Measurements from ENCODE around the gene MYH9. TPM values are rescaled to one million over a fixed set of nuclear protein-coding genes. Genes with fewer than 3 reads are reported as not detected.

The MYH9 gene
- total and polyA plus RNA-seq, 4 donors = 170 to 1,890 (median 1,068) TPM

GRCh38 chr22:36285545-36285944 is 102.2 kb downstream of the MYH9 start:
- H3K4me1 ChIP-seq (ENCODE audit: control insufficient read depth in 1 of 2, insufficient read depth in 2 of 2, low read length in 2 of 2) = no peaks in the 10 kb centered on the region
- intact Hi-C loops (cut with DNase I) = no loop called here
- peaks cover 11 to 39% of the 10 kb centered on the region in 2 donors for H3K36me3 ChIP-seq (ENCODE audit: control insufficient read depth in 1 of 2, insufficient read depth in 2 of 2, low read length in 1 of 2)
- ATAC-seq (ENCODE audit: low FRiP score) = no peak
- H3K4me3 ChIP-seq (ENCODE audit: low read length in 2 of 2) = no peak overlapping the region
- WGBS, 2 donors = 69 to 71% methylated on average over 21 of the region's 21 CpGs
- peak in 1 of 2 donors; percentile 47 for DNase-seq
- H3K9me3 ChIP-seq (ENCODE audit: control insufficient read depth, low read length) = no peaks in the 10 kb centered on the region
- no peak overlapping the region for H3K27ac ChIP-seq (ENCODE audit: low read depth in 1 of 2, low read length in 2 of 2)
- no peaks in the 10 kb centered on the region for H3K27me3 ChIP-seq (ENCODE audit: control insufficient read depth in 1 of 2, insufficient read depth in 2 of 2, low read length in 1 of 2)

GRCh38 chr22:36285017-36285416 is 102.8 kb downstream of the MYH9 start:
- Histone ChIP-seq H3K4me1 (ENCODE audit: control insufficient read depth in 1 of 2, insufficient read depth in 2 of 2, low read length in 2 of 2) (no peaks in the 10 kb centered on the region), H3K36me3 (ENCODE audit: control insufficient read depth in 1 of 2, insufficient read depth in 2 of 2, low read length in 1 of 2) (peaks cover 11 to 39% of the 10 kb centered on the region in 2 donors), H3K27ac (ENCODE audit: low read depth in 1 of 2, low read length in 2 of 2) (peak overlapping the region in 1 of 2 donors; percentile 14), H3K9me3 (ENCODE audit: control insufficient read depth, low read length) (no peaks in the 10 kb centered on the region), H3K4me3 (ENCODE audit: low read length in 2 of 2) (no peak overlapping the region), H3K27me3 (ENCODE audit: control insufficient read depth in 1 of 2, insufficient read depth in 2 of 2, low read length in 1 of 2) (no peaks in the 10 kb centered on the region)
- intact Hi-C loops (cut with DNase I) = no loop called here
- ATAC-seq (ENCODE audit: low FRiP score) = no peak
- WGBS, 2 donors = 78 to 81% methylated on average over 12 of the region's 12 CpGs
- DNase-seq = no peak

GRCh38 chr22:36284171-36284571 is 103.6 kb downstream of the MYH9 start:
- ATAC-seq (ENCODE audit: low FRiP score) = no peak
- no peak for DNase-seq
- no peak overlapping the region for H3K27ac ChIP-seq (ENCODE audit: low read depth in 1 of 2, low read length in 2 of 2)
- no peaks in the 10 kb centered on the region for H3K9me3 ChIP-seq (ENCODE audit: control insufficient read depth, low read length)
- H3K36me3 ChIP-seq (ENCODE audit: control insufficient read depth in 1 of 2, insufficient read depth in 2 of 2, low read length in 1 of 2) = peaks cover 11 to 36% of the 10 kb centered on the region in 2 donors
- intact Hi-C loops (cut with DNase I) = no loop called here
- no peaks in the 10 kb centered on the region for H3K4me1 ChIP-seq (ENCODE audit: control insufficient read depth in 1 of 2, insufficient read depth in 2 of 2, low read length in 2 of 2)
- H3K4me3 ChIP-seq (ENCODE audit: low read length in 2 of 2) = no peak overlapping the region
- 86% methylated on average over 23 to 24 of the region's 24 CpGs for WGBS, 2 donors
- no peaks in the 10 kb centered on the region for H3K27me3 ChIP-seq (ENCODE audit: control insufficient read depth in 1 of 2, insufficient read depth in 2 of 2, low read length in 1 of 2)

GRCh38 chr22:36282328-36282831 is 105.4 kb downstream of the MYH9 start:
- no peaks in the 10 kb centered on the region for H3K27me3 ChIP-seq (ENCODE audit: control insufficient read depth in 1 of 2, insufficient read depth in 2 of 2, low read length in 1 of 2)
- no peak for ATAC-seq (ENCODE audit: low FRiP score)
- intact Hi-C loops (cut with DNase I) = no loop called here
- no peak overlapping the region for H3K27ac ChIP-seq (ENCODE audit: low read depth in 1 of 2, low read length in 2 of 2)
- DNase-seq = no peak
- H3K4me1 ChIP-seq (ENCODE audit: control insufficient read depth in 1 of 2, insufficient read depth in 2 of 2, low read length in 2 of 2) = no peaks in the 10 kb centered on the region
- no peaks in the 10 kb centered on the region for H3K9me3 ChIP-seq (ENCODE audit: control insufficient read depth, low read length)
- H3K4me3 ChIP-seq (ENCODE audit: low read length in 2 of 2) = no peak overlapping the region
- 68 to 77% methylated on average over 24 of the region's 24 CpGs for WGBS, 2 donors
- H3K36me3 ChIP-seq (ENCODE audit: control insufficient read depth in 1 of 2, insufficient read depth in 2 of 2, low read length in 1 of 2) = peaks cover 7 to 27% of the 10 kb centered on the region in 2 donors

GRCh38 chr22:36281781-36282327 is 105.9 kb downstream of the MYH9 start:
- H3K4me3 ChIP-seq (ENCODE audit: low read length in 2 of 2) = no peak overlapping the region
- no peak overlapping the region for H3K27ac ChIP-seq (ENCODE audit: low read depth in 1 of 2, low read length in 2 of 2)
- 48 to 67% methylated on average over 14 of the region's 14 CpGs for WGBS, 2 donors
- intact Hi-C loops (cut with DNase I) = no loop called here
- H3K4me1 ChIP-seq (ENCODE audit: control insufficient read depth in 1 of 2, insufficient read depth in 2 of 2, low read length in 2 of 2) = no peaks in the 10 kb centered on the region
- DNase-seq (peak; percentile 48 to 62), ATAC-seq (ENCODE audit: low FRiP score) (no peak)
- no peaks in the 10 kb centered on the region for H3K9me3 ChIP-seq (ENCODE audit: control insufficient read depth, low read length)
- no peaks in the 10 kb centered on the region for H3K27me3 ChIP-seq (ENCODE audit: control insufficient read depth in 1 of 2, insufficient read depth in 2 of 2, low read length in 1 of 2)
- H3K36me3 ChIP-seq (ENCODE audit: control insufficient read depth in 1 of 2, insufficient read depth in 2 of 2, low read length in 1 of 2) = peaks cover 7 to 25% of the 10 kb centered on the region in 2 donors

- WGBS, 2 donors = 55 to 57% methylated on average over 8 of the region's 8 CpGs
Observed at GRCh38 chr22:36280379-36280778, 107.4 kb downstream of the MYH9 start.

GRCh38 chr22:36279219-36279666 is 108.5 kb downstream of the MYH9 start:
- Histone ChIP-seq H3K4me3 (ENCODE audit: low read length in 2 of 2) (no peak overlapping the region), H3K36me3 (ENCODE audit: control insufficient read depth in 1 of 2, insufficient read depth in 2 of 2, low read length in 1 of 2) (peaks cover 0 to 10% of the 10 kb centered on the region in 2 donors), H3K27ac (ENCODE audit: low read depth in 1 of 2, low read length in 2 of 2) (no peak overlapping the region), H3K9me3 (ENCODE audit: control insufficient read depth, low read length) (no peaks in the 10 kb centered on the region), H3K27me3 (ENCODE audit: control insufficient read depth in 1 of 2, insufficient read depth in 2 of 2, low read length in 1 of 2) (no peaks in the 10 kb centered on the region), H3K4me1 (ENCODE audit: control insufficient read depth in 1 of 2, insufficient read depth in 2 of 2, low read length in 2 of 2) (no peaks in the 10 kb centered on the region)
- intact Hi-C loops (cut with DNase I) = loop anchor here in 1 of 2 donors (5.0 kb wide), 1 partner anchor 82 kb away; no protein-coding TSS in a partner anchor
- DNase-seq (peak in 1 of 2 donors; percentile 8), ATAC-seq (ENCODE audit: low FRiP score) (no peak)
- WGBS, 2 donors = 71 to 79% methylated on average over 8 of the region's 8 CpGs

More at GRCh38 chr22:36280379-36280778, 107.4 kb downstream of the MYH9 start:
- DNase-seq (peak in 1 of 2 donors; percentile 46), ATAC-seq (ENCODE audit: low FRiP score) (no peak)
- no peaks in the 10 kb centered on the region for H3K4me1 ChIP-seq (ENCODE audit: control insufficient read depth in 1 of 2, insufficient read depth in 2 of 2, low read length in 2 of 2)
- no peaks in the 10 kb centered on the region for H3K27me3 ChIP-seq (ENCODE audit: control insufficient read depth in 1 of 2, insufficient read depth in 2 of 2, low read length in 1 of 2)
- H3K27ac ChIP-seq (ENCODE audit: low read depth in 1 of 2, low read length in 2 of 2) = no peak overlapping the region
- no peak overlapping the region for H3K4me3 ChIP-seq (ENCODE audit: low read length in 2 of 2)
- intact Hi-C loops (cut with DNase I) = no loop called here
- H3K36me3 ChIP-seq (ENCODE audit: control insufficient read depth in 1 of 2, insufficient read depth in 2 of 2, low read length in 1 of 2) = peaks cover 7 to 20% of the 10 kb centered on the region in 2 donors
- H3K9me3 ChIP-seq (ENCODE audit: control insufficient read depth, low read length) = no peaks in the 10 kb centered on the region

- Histone ChIP-seq H3K9me3 (ENCODE audit: control insufficient read depth, low read length) (no peaks in the 10 kb centered on the region), H3K36me3 (ENCODE audit: control insufficient read depth in 1 of 2, insufficient read depth in 2 of 2, low read length in 1 of 2) (peaks cover 0 to 5% of the 10 kb centered on the region in 2 donors), H3K4me1 (ENCODE audit: control insufficient read depth in 1 of 2, insufficient read depth in 2 of 2, low read length in 2 of 2) (no peaks in the 10 kb centered on the region), H3K27ac (ENCODE audit: low read depth in 1 of 2, low read length in 2 of 2) (no peak overlapping the region), H3K4me3 (ENCODE audit: low read length in 2 of 2) (no peak overlapping the region), H3K27me3 (ENCODE audit: control insufficient read depth in 1 of 2, insufficient read depth in 2 of 2, low read length in 1 of 2) (no peaks in the 10 kb centered on the region)
- 20 to 23% methylated on average over 18 of the region's 18 CpGs for WGBS, 2 donors
- intact Hi-C loops (cut with DNase I) = loop anchor here in 1 of 2 donors (5.0 kb wide), 1 partner anchor 80 kb away; no protein-coding TSS in a partner anchor
- peak; percentile 56 to 71 for DNase-seq
- ATAC-seq (ENCODE audit: low FRiP score) = peak; percentile 67
Observed at GRCh38 chr22:36277482-36278291, 110.1 kb downstream of the MYH9 start.

Measured in aorta (tissue), 5 donors.